ENCODE measurements around the gene HLA-DQA2.
"Not testable (repeated sequence)": the region's sequence is repeated elsewhere in the genome, so short reads cannot be mapped to it uniquely, and the experiment has no call there.

HLA-DQA2 gene

GRCh38 chr6:32782923-32783322, 41.7 kb downstream of the HLA-DQA2 start:
- not testable (repeated sequence) for DNase-seq

DNA sequence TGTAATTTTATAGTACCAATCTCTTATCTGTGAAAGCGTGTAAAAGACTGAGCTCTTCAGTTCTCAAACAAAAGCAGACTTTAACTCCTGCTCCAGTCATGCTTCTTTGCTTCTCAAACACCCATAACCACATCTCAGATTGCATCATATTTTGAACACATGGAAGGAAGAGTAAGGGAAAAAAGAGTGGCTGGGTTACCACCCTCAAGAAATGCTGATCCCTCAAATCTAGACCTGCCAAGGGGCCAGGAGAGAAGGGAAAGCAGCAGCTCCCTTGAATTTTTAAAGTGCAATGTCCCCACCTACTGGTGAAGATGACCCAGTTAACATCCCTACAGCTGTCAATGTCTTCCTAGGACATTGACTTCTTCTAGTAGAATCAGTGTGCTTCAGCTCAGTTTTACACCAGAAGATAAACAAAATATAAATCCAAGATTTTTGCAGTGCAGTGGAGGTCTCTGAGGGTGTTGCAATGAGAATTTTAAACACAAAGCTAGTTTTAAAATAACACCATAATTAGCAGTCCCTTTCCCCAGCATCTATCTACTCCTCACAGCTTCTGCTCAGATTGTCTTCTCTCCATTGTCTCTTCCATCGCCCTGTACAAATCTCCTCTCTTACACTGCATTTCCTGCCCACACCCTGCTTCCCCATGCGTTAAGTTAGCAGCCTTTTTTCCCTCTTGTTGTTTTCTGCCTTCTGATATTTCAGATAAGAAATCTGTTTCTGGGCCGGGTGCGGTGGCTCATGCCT, 44.8 kb downstream of the HLA-DQA2 start:
- DNase-seq, result no peak

GRCh38 chr6:32790306-32790705, 49.1 kb downstream of the HLA-DQA2 start:
- no peak for DNase-seq

DNA sequence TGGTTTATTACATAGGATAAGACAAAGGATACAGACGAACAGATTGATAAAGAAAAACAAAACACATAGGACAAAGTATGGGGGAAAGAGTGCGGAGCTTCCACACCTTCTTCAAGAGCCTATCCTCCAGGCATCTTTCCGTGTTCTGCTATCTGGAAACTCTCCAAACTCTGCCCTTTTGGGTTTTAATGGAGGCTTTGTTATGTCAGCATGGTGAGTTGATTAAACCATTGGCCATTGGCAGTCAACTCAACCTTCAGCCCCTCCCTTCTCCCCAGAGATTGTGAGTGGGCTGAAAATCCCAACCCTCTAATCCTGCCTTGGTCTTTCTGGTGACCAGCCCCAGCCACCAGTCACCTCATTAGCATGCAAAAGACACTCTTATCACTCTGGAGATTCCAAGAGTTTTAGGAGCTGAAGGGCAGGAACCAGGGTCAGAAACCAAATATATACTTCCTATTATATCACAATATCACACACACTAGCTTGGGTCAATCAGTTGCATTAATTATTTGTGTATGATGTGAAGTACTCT, 51.8 kb downstream of the HLA-DQA2 start:
- no peak for DNase-seq

DNA sequence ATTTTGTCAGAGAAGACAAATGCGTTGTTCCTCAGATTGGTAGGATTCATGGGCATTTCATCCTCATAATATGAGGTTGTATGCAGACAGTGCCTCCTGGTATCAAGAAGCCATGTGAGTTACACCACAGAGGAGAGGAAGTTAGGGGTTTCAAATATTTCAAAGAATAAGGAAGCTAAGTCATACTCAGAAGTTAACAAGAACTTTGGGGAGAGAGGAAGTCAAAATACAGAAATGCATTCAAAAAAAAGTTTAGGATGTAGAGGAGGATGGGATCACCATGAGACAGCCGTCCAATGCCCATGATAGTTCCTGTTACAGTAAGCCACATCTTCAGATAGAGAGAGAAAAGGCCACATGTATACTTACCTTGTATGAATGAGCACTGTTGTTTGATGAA, 53.3 kb downstream of the HLA-DQA2 start:
- DNase-seq, result no peak
